Transverse colon (tissue), 4 donors: Measurements from ENCODE around the gene KLC3. TPM values are rescaled to one million over a fixed set of nuclear protein-coding genes. Genes with fewer than 3 reads are reported as not detected.

Experiments
- DNase-seq: peaks from one replicate; pipeline ENCODE4 v3.0.0-alpha.2; 2019
- H3K27ac ChIP-seq, 4 donors: fragments of 200-600 bp; sonication (generic); 2 replicates each; pipeline ENCODE4 v1.5.1; 2016 to 2018; ENCODE audit warnings: inconsistent platforms in 4 of 4
- H3K27me3 ChIP-seq: fragments of 200-600 bp; sonication (generic); 2 replicates; pipeline ENCODE4 v1.5.1; 2017; ENCODE audit warnings: inconsistent platforms
- H3K36me3 ChIP-seq, 4 donors: fragments of 200-600 bp; sonication (generic); 2 replicates each; pipeline ENCODE4 v1.5.1; 2017 to 2019; ENCODE audit warnings: inconsistent platforms in 4 of 4
- H3K4me1 ChIP-seq, 4 donors: fragments of 200-600 bp; sonication (generic); 2 replicates each; pipeline ENCODE4 v1.5.1; 2017 to 2020; ENCODE audit warnings: inconsistent platforms in 4 of 4
- H3K4me3 ChIP-seq, 4 donors: fragments of 200-600 bp; sonication (generic); 1 replicate in 1 of 4; 2 replicates in 3 of 4; pipeline versions ENCODE4 v1.5.1 to v1.6.1; 2017 to 2019; ENCODE audit warnings: inconsistent platforms in 4 of 4
- H3K9me3 ChIP-seq, 2 donors: fragments of 200-600 bp; sonication (generic); 2 replicates each; pipeline ENCODE4 v1.5.1; 2017 to 2019; ENCODE audit warnings: inconsistent platforms in 2 of 2
- CTCF ChIP-seq, 5 experiments: fragments of 200-600 bp in 3 of 5; fragments of 450-650 bp in 2 of 5; sonication (generic) in 3 of 5; IDR thresholded peaks; 1 replicate in 2 of 5; 2 replicates in 3 of 5; pipeline ENCODE4 v1.5.1; 2016 to 2017; ENCODE audit warnings: antibody characterized with exemption in 5 of 5, inconsistent platforms in 3 of 5, mild to moderate bottlenecking in 2 of 5, moderate library complexity in 1 of 5
- EP300 ChIP-seq: sonication (generic); formaldehyde crosslinking; IDR thresholded peaks from one replicate; pipeline ENCODE4 v1.6.1; 2017; ENCODE audit warnings: antibody characterized with exemption, low read depth
- POLR2A ChIP-seq: fragments of 450-650 bp; IDR thresholded peaks from one replicate; pipeline ENCODE4 v1.6.1; 2016; ENCODE audit warnings: antibody characterized with exemption, mild to moderate bottlenecking, moderate library complexity
- POLR2AphosphoS5 ChIP-seq, 3 donors: sonication (generic); formaldehyde crosslinking; IDR thresholded peaks; one replicate each; pipeline ENCODE4 v1.6.1; 2016; ENCODE audit warnings: antibody characterized with exemption in 3 of 3
- WGBS, 2 donors: methylation state at CpG; one replicate each; pipeline ENCODE4 v1.1.5; 2018; ENCODE audit warnings: low coverage in 1 of 2; 5-methylcytosine and 5-hydroxymethylcytosine counted together
- in situ Hi-C, 4 donors: fragments of 200-750 bp; cut with MboI; loops; one replicate each; pipeline versions ENCODE4 v1.15.0 to v1.15.1; 2017; ENCODE audit warnings: low sequenced_read_pairs in 3 of 4, low pct_ligation_motif_present in 1 of 4, low pct_unique_long_range_greater_than_20kb in 1 of 4
- intact Hi-C: fragments of 100-400 bp; cut with DNase I; formaldehyde crosslinking; loops from one replicate; pipeline ENCODE4 v1.15.1; 2023; ENCODE audit warnings: low total_unique reads
- total RNA-seq, 4 donors: library from RNA; depleted of rRNA; stranded (reverse); fragments of >200 nt; gene quantifications; one replicate each; pipeline ENCODE4 v1.1.0, GENCODE V29; 2016

Gene KLC3
- total RNA-seq, 4 donors from 2014 or later: not detected

DNA sequence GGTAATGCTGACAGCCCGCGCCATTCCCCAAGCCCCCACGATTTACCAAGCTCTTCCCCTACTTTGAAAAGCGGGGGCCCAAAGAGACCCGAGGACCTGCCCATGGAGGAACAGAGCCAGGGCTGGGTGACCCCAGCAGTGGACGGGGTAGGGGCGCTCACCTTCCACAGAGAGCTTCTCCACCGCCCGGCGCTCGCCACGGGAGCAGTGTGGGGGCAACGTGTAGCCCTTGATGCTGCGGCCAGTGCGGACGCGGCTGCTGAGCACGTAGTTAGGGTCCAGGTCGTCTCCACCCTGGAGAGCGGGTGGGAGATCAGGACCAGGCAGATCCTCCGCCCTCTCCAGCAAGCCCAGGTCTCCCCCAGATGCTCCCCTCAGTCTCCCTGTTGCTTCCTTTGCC, 25.2 kb upstream of the KLC3 start:
- WGBS, 2 donors: 60 to 66% methylated on average over 1 to 21 of the region's 21 CpGs
- TF ChIP-seq EP300: no peak
- TF ChIP-seq CTCF (IDR thresholded peaks at IDR 0.05): no peak
- TF ChIP-seq POLR2A: no peak
- no peak for TF ChIP-seq POLR2AphosphoS5 (IDR thresholded peaks at IDR 0.05)
- intact Hi-C loops: no loop called here
- no peaks in the 10 kb centered on the region for H3K4me1 ChIP-seq
- in situ Hi-C loops: no loop called here
- peaks cover 21% of the 10 kb centered on the region for H3K27me3 ChIP-seq
- no peaks in the 10 kb centered on the region for H3K9me3 ChIP-seq
- H3K27ac ChIP-seq: no peak overlapping the region
- no peaks in the 10 kb centered on the region for H3K36me3 ChIP-seq
- no peak overlapping the region for H3K4me3 ChIP-seq
- DNase-seq: no peak

- intact Hi-C loops: no loop called here
- Histone ChIP-seq H3K9me3 (no peaks in the 10 kb centered on the region), H3K27me3 (peaks cover 52% of the 10 kb centered on the region), H3K4me1 (peaks cover 5 to 11% (median 8%) of the 10 kb centered on the region in 4 donors), H3K36me3 (no peaks in the 10 kb centered on the region), H3K27ac (no peak overlapping the region), H3K4me3 (no peak overlapping the region)
- WGBS, 2 donors: 63 to 73% methylated on average over 2 to 12 of the region's 12 CpGs
- DNase-seq: no peak
- TF ChIP-seq CTCF (IDR thresholded peaks at IDR 0.05) (no peak), POLR2A (no peak), EP300 (no peak), POLR2AphosphoS5 (IDR thresholded peaks at IDR 0.05) (no peak)
- in situ Hi-C loops: no loop called here
These were observed 19.4 kb upstream of the KLC3 start for GRCh38 chr19:45320997-45321775.

DNA sequence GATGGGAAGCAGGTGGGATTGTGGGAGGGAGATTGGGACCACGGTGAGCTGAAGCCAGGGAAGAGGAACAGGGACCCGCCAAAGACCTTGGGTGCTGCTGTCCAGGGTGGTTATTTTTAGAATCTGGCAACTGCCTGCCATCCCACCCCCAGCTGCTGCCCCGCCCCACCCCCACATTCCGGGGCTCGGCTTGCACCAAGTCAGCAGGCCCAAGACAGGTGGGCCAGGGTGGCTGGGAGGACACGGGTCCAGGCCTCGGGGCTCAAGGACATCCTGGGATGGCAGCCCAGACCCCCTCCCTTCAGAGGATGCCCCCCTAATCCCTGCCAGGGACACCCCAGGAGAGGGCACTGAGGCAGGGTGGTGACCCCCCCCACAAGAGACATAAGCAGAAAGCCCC, 18.7 kb upstream of the KLC3 start:
- in situ Hi-C loops: no loop called here
- intact Hi-C loops: no loop called here
- DNase-seq: no peak
- no peak overlapping the region for H3K27ac ChIP-seq
- H3K36me3 ChIP-seq: no peaks in the 10 kb centered on the region
- WGBS, 2 donors: 45% methylated on average over 5 of the region's 7 CpGs; no CpG with 5 or more reads in 1 of the 2 donors
- H3K4me3 ChIP-seq: no peak overlapping the region
- H3K9me3 ChIP-seq: no peaks in the 10 kb centered on the region
- peaks cover 5 to 14% (median 9%) of the 10 kb centered on the region in 4 donors for H3K4me1 ChIP-seq
- H3K27me3 ChIP-seq: peaks cover 45% of the 10 kb centered on the region
- no peak for TF ChIP-seq POLR2A
- no peak for TF ChIP-seq CTCF (IDR thresholded peaks at IDR 0.05)
- no peak for TF ChIP-seq POLR2AphosphoS5 (IDR thresholded peaks at IDR 0.05)
- no peak for TF ChIP-seq EP300

DNA sequence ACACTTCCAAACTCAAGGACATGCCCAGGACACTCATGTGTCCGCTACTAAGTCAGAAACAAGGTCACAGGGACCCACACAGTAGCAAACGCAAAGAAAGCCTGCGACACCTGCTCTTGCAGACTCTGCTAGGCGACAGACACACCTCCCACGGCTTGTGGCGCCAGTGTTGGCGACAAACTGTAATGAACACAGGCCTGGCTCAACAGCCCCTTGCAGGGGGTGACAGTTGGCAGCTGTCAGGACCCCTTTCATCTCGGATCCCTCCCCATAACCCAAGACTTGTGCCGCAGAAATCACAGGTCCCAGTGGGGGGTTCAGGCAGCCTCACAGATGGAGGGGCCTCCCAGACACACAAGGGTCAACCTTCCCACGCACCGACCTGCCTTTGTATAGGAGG, 18.2 kb upstream of the KLC3 start:
- in situ Hi-C loops (no loop called here), intact Hi-C loops (no loop called here)
- Histone ChIP-seq H3K27ac (peak overlapping the region in 2 of 4 donors; percentile 42 to 67), H3K27me3 (peaks cover 41% of the 10 kb centered on the region), H3K36me3 (no peaks in the 10 kb centered on the region), H3K4me1 (peaks cover 5 to 14% (median 9%) of the 10 kb centered on the region in 4 donors), H3K9me3 (no peaks in the 10 kb centered on the region), H3K4me3 (no peak overlapping the region)
- DNase-seq: no peak
- WGBS, 2 donors: 44% methylated on average over 11 of the region's 11 CpGs; no CpG with 5 or more reads in 1 of the 2 donors
- TF ChIP-seq CTCF (IDR thresholded peaks at IDR 0.05) (no peak), POLR2A (no peak), EP300 (no peak), POLR2AphosphoS5 (IDR thresholded peaks at IDR 0.05) (no peak)
